OCI-LY7 (cell line): ENCODE data around the gene POU2AF1.

ENCODE experiments used
- CTCF ChIP-seq: fragments of 200-600 bp; sonication (generic); conservative IDR thresholded peaks from 2 replicates; pipeline ENCODE4 v1.5.1; 2014; ENCODE audit warnings: mild to moderate bottlenecking, antibody characterized with exemption, low read length, moderate library complexity, mixed read lengths
- EZH2phosphoT487 ChIP-seq: fragments of 200-600 bp; sonication (generic); IDR thresholded peaks from 2 replicates; pipeline ENCODE4 v1.6.1; 2018; ENCODE audit warnings: low read depth, borderline replicate concordance, mild to moderate bottlenecking, mixed run types, antibody characterized with exemption, low read length, moderate library complexity, mixed read lengths

DNA sequence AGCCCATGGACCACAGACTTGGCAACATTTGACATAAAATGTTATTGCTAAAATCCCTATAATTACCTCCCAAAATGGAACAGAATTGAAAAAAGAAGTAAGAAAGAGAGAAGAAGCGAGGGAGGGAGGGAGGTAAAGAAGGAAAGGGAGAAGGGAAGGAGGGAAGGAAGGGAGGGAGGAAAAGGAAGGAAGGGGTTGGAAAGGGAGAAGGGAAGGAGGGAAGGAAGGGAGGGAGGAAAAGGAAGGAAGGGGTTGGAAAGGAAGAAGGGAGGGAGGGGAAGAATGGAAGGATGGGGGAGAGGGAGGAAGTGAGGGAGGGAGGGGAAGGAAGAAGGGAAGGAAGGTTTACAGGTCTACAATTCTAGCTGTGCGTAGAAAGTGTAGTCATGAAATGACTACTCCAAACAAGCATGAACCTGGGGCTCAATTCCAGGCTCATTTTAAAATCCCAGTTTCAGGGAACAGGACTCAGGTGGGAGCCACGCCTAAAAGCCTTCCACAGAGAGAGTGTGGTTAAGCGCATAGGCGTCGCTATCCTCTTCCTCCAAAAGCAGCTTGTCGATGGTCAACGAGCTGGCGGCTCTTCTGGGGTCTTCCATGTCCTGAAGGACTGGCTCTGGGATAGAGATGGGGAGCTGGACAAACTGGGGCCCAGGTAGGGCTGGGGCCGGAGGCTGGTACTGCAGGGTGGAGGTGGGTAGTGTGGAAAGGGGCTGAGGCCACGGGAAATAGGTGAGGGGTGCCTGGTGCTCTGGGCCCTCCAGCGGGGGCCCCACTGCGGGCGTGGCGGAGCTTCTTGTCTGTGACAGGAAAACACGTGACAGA, 25.1 kb downstream of the POU2AF1 start:
- no peak for TF ChIP-seq CTCF
- no peak for TF ChIP-seq EZH2phosphoT487
